Measurements from ENCODE around the gene GAMT.

DNA sequence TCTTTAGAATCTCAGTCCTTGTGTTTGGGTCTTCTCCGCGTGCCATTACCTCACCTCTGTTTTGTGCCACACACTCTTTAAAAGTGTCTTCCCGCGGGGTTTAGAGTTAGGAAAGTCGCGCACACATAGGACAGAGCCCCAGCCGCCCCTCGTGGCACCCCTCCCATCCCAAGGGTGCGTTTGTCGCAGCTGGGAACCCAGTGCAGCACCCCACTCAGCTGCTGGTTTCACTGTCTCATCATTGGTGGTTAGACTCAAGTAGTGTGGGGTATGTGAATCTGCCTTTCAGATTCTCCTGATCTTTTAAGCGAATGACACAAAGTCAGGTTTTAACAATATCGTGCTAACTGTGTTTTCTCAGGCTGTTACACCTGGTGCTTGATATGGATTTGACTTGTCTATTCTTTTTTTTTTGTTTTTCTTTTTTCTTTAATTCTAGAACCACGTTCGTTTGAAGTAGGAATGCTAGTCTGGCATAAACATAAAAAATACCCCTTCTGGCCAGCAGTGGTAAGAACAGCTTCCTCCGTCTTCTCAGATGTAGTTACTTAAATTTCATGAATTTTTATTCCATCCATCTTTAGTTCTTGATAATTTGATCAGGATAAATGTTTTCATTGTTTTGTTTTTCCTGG is 37.2 kb downstream of the GAMT start:
- TF ChIP-seq, protein P1, sequence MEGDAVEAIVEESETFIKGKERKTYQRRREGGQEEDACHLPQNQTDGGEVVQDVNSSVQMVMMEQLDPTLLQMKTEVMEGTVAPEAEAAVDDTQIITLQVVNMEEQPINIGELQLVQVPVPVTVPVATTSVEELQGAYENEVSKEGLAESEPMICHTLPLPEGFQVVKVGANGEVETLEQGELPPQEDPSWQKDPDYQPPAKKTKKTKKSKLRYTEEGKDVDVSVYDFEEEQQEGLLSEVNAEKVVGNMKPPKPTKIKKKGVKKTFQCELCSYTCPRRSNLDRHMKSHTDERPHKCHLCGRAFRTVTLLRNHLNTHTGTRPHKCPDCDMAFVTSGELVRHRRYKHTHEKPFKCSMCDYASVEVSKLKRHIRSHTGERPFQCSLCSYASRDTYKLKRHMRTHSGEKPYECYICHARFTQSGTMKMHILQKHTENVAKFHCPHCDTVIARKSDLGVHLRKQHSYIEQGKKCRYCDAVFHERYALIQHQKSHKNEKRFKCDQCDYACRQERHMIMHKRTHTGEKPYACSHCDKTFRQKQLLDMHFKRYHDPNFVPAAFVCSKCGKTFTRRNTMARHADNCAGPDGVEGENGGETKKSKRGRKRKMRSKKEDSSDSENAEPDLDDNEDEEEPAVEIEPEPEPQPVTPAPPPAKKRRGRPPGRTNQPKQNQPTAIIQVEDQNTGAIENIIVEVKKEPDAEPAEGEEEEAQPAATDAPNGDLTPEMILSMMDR (IDR thresholded peaks at IDR 0.05; ENCODE audit: low read depth, low read length): no peak
- no peak for TF ChIP-seq POLR2A (IDR thresholded peaks at IDR 0.05; ENCODE audit: extremely low read depth, insufficient read length)
- TF ChIP-seq MYC (IDR thresholded peaks at IDR 0.05; ENCODE audit: low read depth, low read length): no peak

Data from NB4 (cell line).